Measurements from ENCODE around the gene LMF1. TPM values are rescaled to one million over a fixed set of nuclear protein-coding genes. Genes with fewer than 3 reads are reported as not detected.
"Not testable (repeated sequence)": the region's sequence is repeated elsewhere in the genome, so short reads cannot be mapped to it uniquely, and the experiment has no call there.

LMF1 gene
- total and polyA plus RNA-seq, 2 of the 8 experiments (the other 6 are each of a cell fraction or from before 2014, with no cell fraction given): 3.5 to 9.1 TPM

GRCh38 chr16:888456-888855, 82.3 kb downstream of the LMF1 start:
- H4K20me1 ChIP-seq (replicated peaks in 1 of 2; ENCODE audit: control insufficient read depth in 1 of 2, insufficient read depth in 2 of 2, low read length in 2 of 2); H3K14ac ChIP-seq (ENCODE audit: insufficient read length); H2BK120ac ChIP-seq (replicated peaks; ENCODE audit: low read depth, low read length); H4K5ac ChIP-seq (ENCODE audit: insufficient read length, low read depth, low read length); H2BK15ac ChIP-seq (ENCODE audit: low read length); H3K9me3 ChIP-seq (ENCODE audit: insufficient read depth in 2 of 2, low read depth in 1 of 2, low read length in 1 of 2); H3K27me3 ChIP-seq (replicated peaks in 1 of 4; ENCODE audit: control insufficient read depth in 3 of 4, extremely low read depth in 1 of 4, insufficient read depth in 3 of 4, low read length in 3 of 4); H2BK20ac ChIP-seq (ENCODE audit: low read length); DNase-seq (ENCODE audit: low read depth in 1 of 2, low spot score in 2 of 2); H3K4ac ChIP-seq (replicated peaks; ENCODE audit: insufficient read length, low read depth, low read length); H3K9ac ChIP-seq (replicated peaks in 1 of 4; ENCODE audit: extremely low read depth in 1 of 4, low read depth in 3 of 4, low read length in 3 of 4); H2BK12ac ChIP-seq (ENCODE audit: low read depth, low read length); H3K23me2 ChIP-seq (ENCODE audit: low read depth, low read length); H2AK5ac ChIP-seq (ENCODE audit: low read depth, low read length); H3K79me2 ChIP-seq (ENCODE audit: control insufficient read depth in 1 of 2, insufficient read depth in 2 of 2, low read length in 2 of 2); H4K8ac ChIP-seq (ENCODE audit: extremely low read depth, insufficient read depth, low read length); POLR2A ChIA-PET (ENCODE audit: partially characterized antibody); H3K18ac ChIP-seq (ENCODE audit: extremely low read depth, low read length); CTCF ChIA-PET (ENCODE audit: partially characterized antibody); H3K4me2 ChIP-seq (ENCODE audit: insufficient read depth in 1 of 2, low read depth in 2 of 2, low read length in 2 of 2); FAIRE-seq; H3K36me3 ChIP-seq (ENCODE audit: control insufficient read depth in 2 of 4, insufficient read depth in 4 of 4, low read length in 3 of 4); H3K79me1 ChIP-seq (ENCODE audit: low read depth, low read length); H3K56ac ChIP-seq (replicated peaks; ENCODE audit: insufficient read length, low read depth, low read length); H3K4me3 ChIP-seq (ENCODE audit: extremely low read depth in 1 of 4, insufficient read depth in 2 of 4, low read depth in 3 of 4, low read length in 4 of 4); H2BK5ac ChIP-seq (ENCODE audit: low read depth, low read length); H2AFZ ChIP-seq (ENCODE audit: low read length); H3K23ac ChIP-seq (ENCODE audit: insufficient read length); H3K27ac ChIP-seq (ENCODE audit: low read depth, low read length); H4K91ac ChIP-seq (replicated peaks; ENCODE audit: insufficient read length, low read length): not testable (repeated sequence)
- 95% methylated on average over 13 of the region's 15 CpGs; no CpG with 5 or more reads in 1 of the 2 experiments for WGBS, 2 experiments (ENCODE audit: extremely low coverage in 1 of 2, insufficient coverage in 1 of 2, insufficient read length in 1 of 2, insufficient replicate concordance in 2 of 2, low coverage in 1 of 2, low lambda C conversion rate in 2 of 2, missing lambda C conversion rate in 1 of 2)
- H3K4me1 ChIP-seq (replicated peaks in 1 of 4; ENCODE audit: control insufficient read depth in 3 of 4, insufficient read depth in 4 of 4, low read length in 3 of 4): peaks cover 0 to 22% (median 9%) of the 10 kb centered on the region in 4 experiments; a peak in 5 of 7 replicates

Measured in H1 (cell line).